ENCODE measurements around the gene IL32.
"Not testable (repeated sequence)": the region's sequence is repeated elsewhere in the genome, so short reads cannot be mapped to it uniquely, and the experiment has no call there.

IL32 gene

GRCh38 chr16:3059041-3059722, 6.3 kb upstream of the IL32 start:
- Histone ChIP-seq H3K9me3 (ENCODE audit: control insufficient read depth, low read length) (no peaks in the 10 kb centered on the region), H3K4me3 (ENCODE audit: insufficient read depth, low read depth, low read length, poor library complexity, severe bottlenecking) (peak overlapping the region; percentile 94), H3K36me3 (ENCODE audit: control insufficient read depth, insufficient read depth, low read length) (no peaks in the 10 kb centered on the region), H3K4me1 (ENCODE audit: control insufficient read depth, insufficient read depth, low read length, poor library complexity, severe bottlenecking) (peaks cover 41% of the 10 kb centered on the region), H3K27me3 (replicated peaks; ENCODE audit: control insufficient read depth, insufficient read depth, low read length, poor library complexity, severe bottlenecking) (no peaks in the 10 kb centered on the region), H3K27ac (ENCODE audit: insufficient read depth, low read length, poor library complexity, severe bottlenecking) (peak overlapping the region; percentile 88)
- DNase-seq = peak; percentile 75 to 82 (median 76)

GRCh38 chr16:3059723-3060242, 5.7 kb upstream of the IL32 start:
- Histone ChIP-seq H3K4me3 (ENCODE audit: insufficient read depth, low read depth, low read length, poor library complexity, severe bottlenecking) (peak overlapping the region; percentile 94), H3K4me1 (ENCODE audit: control insufficient read depth, insufficient read depth, low read length, poor library complexity, severe bottlenecking) (peaks cover 43% of the 10 kb centered on the region), H3K27me3 (replicated peaks; ENCODE audit: control insufficient read depth, insufficient read depth, low read length, poor library complexity, severe bottlenecking) (no peaks in the 10 kb centered on the region), H3K9me3 (ENCODE audit: control insufficient read depth, low read length) (no peaks in the 10 kb centered on the region), H3K27ac (ENCODE audit: insufficient read depth, low read length, poor library complexity, severe bottlenecking) (peak overlapping the region; percentile 88), H3K36me3 (ENCODE audit: control insufficient read depth, insufficient read depth, low read length) (no peaks in the 10 kb centered on the region)
- DNase-seq = no peak

- H3K4me1 ChIP-seq (ENCODE audit: control insufficient read depth, insufficient read depth, low read length, poor library complexity, severe bottlenecking) = peaks cover 37% of the 10 kb centered on the region
- no peak overlapping the region for H3K4me3 ChIP-seq (ENCODE audit: insufficient read depth, low read depth, low read length, poor library complexity, severe bottlenecking)
- DNase-seq = no peak
- no peaks in the 10 kb centered on the region for H3K27me3 ChIP-seq (replicated peaks; ENCODE audit: control insufficient read depth, insufficient read depth, low read length, poor library complexity, severe bottlenecking)
- no peak overlapping the region for H3K27ac ChIP-seq (ENCODE audit: insufficient read depth, low read length, poor library complexity, severe bottlenecking)
- H3K9me3 ChIP-seq (ENCODE audit: control insufficient read depth, low read length) = no peaks in the 10 kb centered on the region
- H3K36me3 ChIP-seq (ENCODE audit: control insufficient read depth, insufficient read depth, low read length) = no peaks in the 10 kb centered on the region
Measured at GRCh38 chr16:3060339-3061127, 4.9 kb upstream of the IL32 start.

GRCh38 chr16:3062553-3062952, 2.9 kb upstream of the IL32 start:
- Histone ChIP-seq H3K4me3 (ENCODE audit: insufficient read depth, low read depth, low read length, poor library complexity, severe bottlenecking) (no peak overlapping the region), H3K27me3 (replicated peaks; ENCODE audit: control insufficient read depth, insufficient read depth, low read length, poor library complexity, severe bottlenecking) (no peaks in the 10 kb centered on the region), H3K27ac (ENCODE audit: insufficient read depth, low read length, poor library complexity, severe bottlenecking) (no peak overlapping the region), H3K9me3 (ENCODE audit: control insufficient read depth, low read length) (no peaks in the 10 kb centered on the region), H3K4me1 (ENCODE audit: control insufficient read depth, insufficient read depth, low read length, poor library complexity, severe bottlenecking) (peaks cover 26% of the 10 kb centered on the region), H3K36me3 (ENCODE audit: control insufficient read depth, insufficient read depth, low read length) (no peaks in the 10 kb centered on the region)
- DNase-seq = no peak

- no peak for DNase-seq
- no peak overlapping the region for H3K4me3 ChIP-seq (ENCODE audit: insufficient read depth, low read depth, low read length, poor library complexity, severe bottlenecking)
- peaks cover 10% of the 10 kb centered on the region for H3K36me3 ChIP-seq (ENCODE audit: control insufficient read depth, insufficient read depth, low read length)
- peak overlapping the region; percentile 97 for H3K27ac ChIP-seq (ENCODE audit: insufficient read depth, low read length, poor library complexity, severe bottlenecking)
- H3K4me1 ChIP-seq (ENCODE audit: control insufficient read depth, insufficient read depth, low read length, poor library complexity, severe bottlenecking) = peaks cover 28% of the 10 kb centered on the region
- no peaks in the 10 kb centered on the region for H3K9me3 ChIP-seq (ENCODE audit: control insufficient read depth, low read length)
- H3K27me3 ChIP-seq (replicated peaks; ENCODE audit: control insufficient read depth, insufficient read depth, low read length, poor library complexity, severe bottlenecking) = no peaks in the 10 kb centered on the region
Measured at GRCh38 chr16:3063625-3064386, 1.6 kb upstream of the IL32 start.

GRCh38 chr16:3065742-3066439, 451 bp downstream of the IL32 start:
- no peak for DNase-seq
- Histone ChIP-seq H3K4me3 (ENCODE audit: insufficient read depth, low read depth, low read length, poor library complexity, severe bottlenecking) (peak overlapping the region; percentile 87), H3K4me1 (ENCODE audit: control insufficient read depth, insufficient read depth, low read length, poor library complexity, severe bottlenecking) (peaks cover 38% of the 10 kb centered on the region)

GRCh38 chr16:3066440-3066748, 954 bp downstream of the IL32 start:
- no peak for DNase-seq
- no peaks in the 10 kb centered on the region for H3K9me3 ChIP-seq (ENCODE audit: control insufficient read depth, low read length)
- no peaks in the 10 kb centered on the region for H3K27me3 ChIP-seq (replicated peaks; ENCODE audit: control insufficient read depth, insufficient read depth, low read length, poor library complexity, severe bottlenecking)
- peak overlapping the region; percentile 97 for H3K27ac ChIP-seq (ENCODE audit: insufficient read depth, low read length, poor library complexity, severe bottlenecking)
- peaks cover 18% of the 10 kb centered on the region for H3K36me3 ChIP-seq (ENCODE audit: control insufficient read depth, insufficient read depth, low read length)
- H3K4me3 ChIP-seq (ENCODE audit: insufficient read depth, low read depth, low read length, poor library complexity, severe bottlenecking) = peak overlapping the region; percentile 87
- H3K4me1 ChIP-seq (ENCODE audit: control insufficient read depth, insufficient read depth, low read length, poor library complexity, severe bottlenecking) = peaks cover 43% of the 10 kb centered on the region

More at GRCh38 chr16:3065742-3066439, 451 bp downstream of the IL32 start:
- Histone ChIP-seq H3K9me3 (ENCODE audit: control insufficient read depth, low read length) (no peaks in the 10 kb centered on the region), H3K36me3 (ENCODE audit: control insufficient read depth, insufficient read depth, low read length) (peaks cover 18% of the 10 kb centered on the region), H3K27me3 (replicated peaks; ENCODE audit: control insufficient read depth, insufficient read depth, low read length, poor library complexity, severe bottlenecking) (no peaks in the 10 kb centered on the region), H3K27ac (ENCODE audit: insufficient read depth, low read length, poor library complexity, severe bottlenecking) (peak overlapping the region; percentile 97)

GRCh38 chr16:3068487-3068886, 3.0 kb downstream of the IL32 start:
- Histone ChIP-seq H3K4me1 (ENCODE audit: control insufficient read depth, insufficient read depth, low read length, poor library complexity, severe bottlenecking) (peaks cover 55% of the 10 kb centered on the region), H3K27me3 (replicated peaks; ENCODE audit: control insufficient read depth, insufficient read depth, low read length, poor library complexity, severe bottlenecking) (no peaks in the 10 kb centered on the region), H3K36me3 (ENCODE audit: control insufficient read depth, insufficient read depth, low read length) (peaks cover 18% of the 10 kb centered on the region), H3K4me3 (ENCODE audit: insufficient read depth, low read depth, low read length, poor library complexity, severe bottlenecking) (peak overlapping the region; percentile 87), H3K27ac (ENCODE audit: insufficient read depth, low read length, poor library complexity, severe bottlenecking) (peak overlapping the region; percentile 97), H3K9me3 (ENCODE audit: control insufficient read depth, low read length) (no peaks in the 10 kb centered on the region)
- no peak for DNase-seq

GRCh38 chr16:3069146-3069545, 3.7 kb downstream of the IL32 start:
- H3K27ac ChIP-seq (ENCODE audit: insufficient read depth, low read length, poor library complexity, severe bottlenecking); DNase-seq; H3K4me3 ChIP-seq (ENCODE audit: insufficient read depth, low read depth, low read length, poor library complexity, severe bottlenecking); H3K27me3 ChIP-seq (replicated peaks; ENCODE audit: control insufficient read depth, insufficient read depth, low read length, poor library complexity, severe bottlenecking); H3K9me3 ChIP-seq (ENCODE audit: control insufficient read depth, low read length): not testable (repeated sequence)
- Histone ChIP-seq H3K4me1 (ENCODE audit: control insufficient read depth, insufficient read depth, low read length, poor library complexity, severe bottlenecking) (peaks cover 62% of the 10 kb centered on the region), H3K36me3 (ENCODE audit: control insufficient read depth, insufficient read depth, low read length) (peaks cover 18% of the 10 kb centered on the region)
